Measurements from ENCODE around the gene CCSER2. TPM values are rescaled to one million over a fixed set of nuclear protein-coding genes. Genes with fewer than 3 reads are reported as not detected.

CCSER2 gene
- total RNA-seq, 3 donors from 2014 or later = 30.2 to 118 (median 48.3) TPM

GRCh38 chr10:84356928-84357327 is 28.5 kb downstream of the CCSER2 start:
- intact Hi-C loops (cut with DNase I, micrococcal nuclease) = no loop called here
- Histone ChIP-seq H3K4me3 (no peak overlapping the region), H3K36me3 (ENCODE audit: low read depth) (no peaks in the 10 kb centered on the region), H3K9me3 (no peaks in the 10 kb centered on the region), H3K4me1 (ENCODE audit: low read depth) (peaks cover 19% of the 10 kb centered on the region)
- ATAC-seq (no peak), DNase-seq (no peak)
- no peak for TF ChIP-seq CTCF (IDR thresholded peaks at IDR 0.05)

GRCh38 chr10:84358743-84359142 is 30.4 kb downstream of the CCSER2 start:
- Histone ChIP-seq H3K4me1 (ENCODE audit: low read depth) (peaks cover 17% of the 10 kb centered on the region), H3K36me3 (ENCODE audit: low read depth) (no peaks in the 10 kb centered on the region), H3K4me3 (no peak overlapping the region), H3K9me3 (no peaks in the 10 kb centered on the region)
- intact Hi-C loops (cut with DNase I, micrococcal nuclease) = no loop called here
- TF ChIP-seq CTCF (IDR thresholded peaks at IDR 0.05) = no peak
- ATAC-seq = no peak
- DNase-seq = no peak

GRCh38 chr10:84360637-84361365 is 32.4 kb downstream of the CCSER2 start:
- ATAC-seq = peak; percentile 73
- intact Hi-C loops (cut with DNase I, micrococcal nuclease) = no loop called here
- no peaks in the 10 kb centered on the region for H3K9me3 ChIP-seq
- H3K4me3 ChIP-seq = no peak overlapping the region
- H3K4me1 ChIP-seq (ENCODE audit: low read depth) = peaks cover 17% of the 10 kb centered on the region
- TF ChIP-seq CTCF (IDR thresholded peaks at IDR 0.05) = no peak
- H3K36me3 ChIP-seq (ENCODE audit: low read depth) = no peaks in the 10 kb centered on the region
- no peak for DNase-seq

- no peak overlapping the region for H3K4me3 ChIP-seq
- no peaks in the 10 kb centered on the region for H3K9me3 ChIP-seq
- H3K36me3 ChIP-seq (ENCODE audit: low read depth) = no peaks in the 10 kb centered on the region
- DNase-seq (no peak), ATAC-seq (no peak)
- intact Hi-C loops (cut with DNase I, micrococcal nuclease) = no loop called here
- no peak for TF ChIP-seq CTCF (IDR thresholded peaks at IDR 0.05)
- peaks cover 9% of the 10 kb centered on the region for H3K4me1 ChIP-seq (ENCODE audit: low read depth)
These were observed 37.0 kb downstream of the CCSER2 start for GRCh38 chr10:84365335-84365881.

GRCh38 chr10:84366041-84366440 is 37.7 kb downstream of the CCSER2 start:
- DNase-seq (no peak), ATAC-seq (no peak)
- TF ChIP-seq CTCF (IDR thresholded peaks at IDR 0.05) = no peak
- H3K9me3 ChIP-seq = no peaks in the 10 kb centered on the region
- H3K36me3 ChIP-seq (ENCODE audit: low read depth) = no peaks in the 10 kb centered on the region
- intact Hi-C loops (cut with DNase I, micrococcal nuclease) = no loop called here
- H3K4me3 ChIP-seq = no peak overlapping the region
- H3K4me1 ChIP-seq (ENCODE audit: low read depth) = peaks cover 3% of the 10 kb centered on the region

Measured in mucosa of descending colon (tissue), 3 donors.